Upper lobe of left lung (tissue), 6 donors: ENCODE results near the gene KCNH1. TPM values are rescaled to one million over a fixed set of nuclear protein-coding genes. Genes with fewer than 3 reads are reported as not detected.

Source experiments
- ATAC-seq, 2 donors: fragments of 200-7000 bp; cut with Tn5 transposase; one replicate each; pipeline ENCODE4 v1.9.1; 2022; ENCODE audit warnings: mild to moderate bottlenecking in 2 of 2, moderate library complexity in 2 of 2; ENCODE audit not compliant: low FRiP score in 2 of 2
- DNase-seq, 2 donors: peaks; one replicate each; pipeline ENCODE4 v3.0.0-alpha.2; 2019 to 2020
- H3K27ac ChIP-seq, 4 donors: fragments of 200-600 bp; sonication (generic); one replicate each; pipeline ENCODE4 v1.5.1; 2016 to 2019
- H3K27me3 ChIP-seq, 4 donors: fragments of 200-600 bp; sonication (generic); one replicate each; pipeline ENCODE4 v1.5.1; 2017 to 2019
- H3K36me3 ChIP-seq, 4 donors: fragments of 200-600 bp; sonication (generic); one replicate each; pipeline ENCODE4 v1.5.1; 2016 to 2019
- H3K4me1 ChIP-seq, 4 donors: fragments of 200-600 bp; sonication (generic); one replicate each; pipeline ENCODE4 v1.5.1; 2018 to 2019
- H3K4me3 ChIP-seq, 4 donors: fragments of 200-600 bp; sonication (generic); one replicate each; pipeline ENCODE4 v1.5.1; 2017 to 2019; ENCODE audit warnings: mild to moderate bottlenecking in 2 of 4, moderate library complexity in 1 of 4
- H3K9me3 ChIP-seq, 4 donors: fragments of 200-600 bp; sonication (generic); one replicate each; pipeline ENCODE4 v1.5.1; 2018 to 2019
- EP300 ChIP-seq, 4 donors: sonication (generic); formaldehyde crosslinking; IDR thresholded peaks; one replicate each; pipeline ENCODE4 v1.5.1; 2017; ENCODE audit warnings: antibody characterized with exemption in 4 of 4, control low read depth in 2 of 4
- POLR2A ChIP-seq, 4 donors: fragments of 450-650 bp; IDR thresholded peaks; one replicate each; pipeline ENCODE4 v1.5.1; 2016 to 2017; ENCODE audit warnings: antibody characterized with exemption in 4 of 4, mild to moderate bottlenecking in 2 of 4
- POLR2AphosphoS5 ChIP-seq, 2 donors: sonication (generic); formaldehyde crosslinking; IDR thresholded peaks; one replicate each; pipeline ENCODE4 v1.5.1; 2017; ENCODE audit warnings: antibody characterized with exemption in 2 of 2
- WGBS, 2 donors: methylation state at CpG; one replicate each; pipeline ENCODE4 v1.1.5; 2017 to 2018; 5-methylcytosine and 5-hydroxymethylcytosine counted together
- total RNA-seq, 6 donors: library from RNA; depleted of rRNA in 4 of 6; stranded (reverse); fragments of >200 nt in 4 of 6; gene quantifications; one replicate each; pipeline versions ENCODE4 v1.1.0 to v1.2.1, GENCODE V29; 2016 to 2021
- TF ChIP-seq, protein P1 (sequence below), 6 experiments: fragments of 450-650 bp in 4 of 6; fragments of 200-600 bp in 2 of 6; sonication (generic) in 2 of 6; IDR thresholded peaks; one replicate each; pipeline ENCODE4 v1.5.1; 2016 to 2019; ENCODE audit warnings: antibody characterized with exemption in 6 of 6
- donor health status: DM: no; HTN: no; CAD: no; lungs with moderate emphysema.
- donor health status: DM: no; HTN: yes; CAD: no; lungs with severe emphysema.

The KCNH1 gene
- total RNA-seq, 6 donors from 2014 or later, result 0.09 TPM; not detected in 5

DNA sequence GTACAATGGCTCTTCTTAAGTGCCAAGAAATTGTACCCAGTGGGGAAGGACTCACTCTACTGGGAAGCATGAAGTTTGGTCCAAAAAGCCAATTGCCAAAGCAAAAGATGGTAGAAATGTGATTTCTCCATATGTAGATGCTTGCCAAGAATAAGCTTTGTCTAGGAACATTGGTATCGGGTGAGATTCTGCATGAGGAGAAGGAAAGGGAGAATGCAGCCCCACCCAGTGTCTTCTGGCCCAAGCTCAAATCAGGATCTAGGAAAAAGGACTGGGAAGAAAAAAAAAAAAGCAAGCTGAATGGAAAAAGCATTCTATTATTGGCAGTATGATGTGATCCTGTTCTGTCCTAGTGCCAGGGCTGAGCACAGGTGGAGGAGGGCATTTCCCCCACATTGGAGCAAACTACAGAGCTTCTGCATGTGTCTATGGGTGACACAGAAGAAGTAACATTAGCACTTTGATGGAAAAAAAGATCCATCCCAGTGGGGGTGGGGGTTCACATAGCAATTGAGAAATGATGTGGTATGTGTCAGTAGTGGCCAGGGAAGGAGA is 226.6 kb downstream of the KCNH1 start:
- DNase-seq (no peak), ATAC-seq (no peak)
- Histone ChIP-seq H3K4me1 (no peaks in the 10 kb centered on the region), H3K4me3 (no peak overlapping the region), H3K36me3 (no peaks in the 10 kb centered on the region), H3K9me3 (no peaks in the 10 kb centered on the region), H3K27me3 (no peaks in the 10 kb centered on the region), H3K27ac (no peak overlapping the region)
- WGBS, 2 donors, result 46 to 78% methylated on average over 1 of the region's 1 CpG
- TF ChIP-seq POLR2AphosphoS5 (IDR thresholded peaks at IDR 0.05) (no peak), POLR2A (IDR thresholded peaks at IDR 0.05) (no peak), EP300 (IDR thresholded peaks at IDR 0.05) (no peak)
- TF ChIP-seq, protein P1, sequence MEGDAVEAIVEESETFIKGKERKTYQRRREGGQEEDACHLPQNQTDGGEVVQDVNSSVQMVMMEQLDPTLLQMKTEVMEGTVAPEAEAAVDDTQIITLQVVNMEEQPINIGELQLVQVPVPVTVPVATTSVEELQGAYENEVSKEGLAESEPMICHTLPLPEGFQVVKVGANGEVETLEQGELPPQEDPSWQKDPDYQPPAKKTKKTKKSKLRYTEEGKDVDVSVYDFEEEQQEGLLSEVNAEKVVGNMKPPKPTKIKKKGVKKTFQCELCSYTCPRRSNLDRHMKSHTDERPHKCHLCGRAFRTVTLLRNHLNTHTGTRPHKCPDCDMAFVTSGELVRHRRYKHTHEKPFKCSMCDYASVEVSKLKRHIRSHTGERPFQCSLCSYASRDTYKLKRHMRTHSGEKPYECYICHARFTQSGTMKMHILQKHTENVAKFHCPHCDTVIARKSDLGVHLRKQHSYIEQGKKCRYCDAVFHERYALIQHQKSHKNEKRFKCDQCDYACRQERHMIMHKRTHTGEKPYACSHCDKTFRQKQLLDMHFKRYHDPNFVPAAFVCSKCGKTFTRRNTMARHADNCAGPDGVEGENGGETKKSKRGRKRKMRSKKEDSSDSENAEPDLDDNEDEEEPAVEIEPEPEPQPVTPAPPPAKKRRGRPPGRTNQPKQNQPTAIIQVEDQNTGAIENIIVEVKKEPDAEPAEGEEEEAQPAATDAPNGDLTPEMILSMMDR (IDR thresholded peaks at IDR 0.05), result no peak

DNA sequence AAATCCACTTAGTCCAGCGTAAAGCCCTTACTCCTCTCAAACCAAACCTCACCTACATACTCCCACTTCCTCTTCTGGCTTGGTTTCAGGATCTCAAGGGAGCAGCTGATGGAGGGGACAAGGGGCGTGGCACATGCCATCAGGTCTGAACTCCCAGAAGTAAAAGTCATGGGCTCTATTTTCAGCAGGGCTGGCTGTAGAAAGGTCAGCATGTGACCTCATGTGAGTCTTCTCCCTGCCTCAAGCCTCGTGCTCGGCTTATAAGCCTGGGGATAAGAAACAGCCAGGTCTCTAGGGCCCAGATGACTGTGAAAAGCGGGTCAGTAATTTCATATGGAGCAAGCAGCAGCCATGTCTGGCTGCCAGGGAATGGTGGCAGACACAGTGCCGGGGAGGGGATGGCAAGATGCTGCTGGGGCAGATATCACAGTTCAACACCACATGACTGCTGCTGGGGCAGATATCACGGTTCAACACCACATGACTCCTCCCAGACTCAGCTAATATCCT is 227.9 kb downstream of the KCNH1 start:
- DNase-seq, result no peak
- no peak for ATAC-seq
- Histone ChIP-seq H3K36me3 (no peaks in the 10 kb centered on the region), H3K4me1 (no peaks in the 10 kb centered on the region), H3K27me3 (no peaks in the 10 kb centered on the region), H3K27ac (no peak overlapping the region), H3K4me3 (no peak overlapping the region), H3K9me3 (no peaks in the 10 kb centered on the region)
- TF ChIP-seq, protein P1 (IDR thresholded peaks at IDR 0.05), result no peak
- TF ChIP-seq POLR2AphosphoS5 (IDR thresholded peaks at IDR 0.05), result no peak
- no peak for TF ChIP-seq EP300 (IDR thresholded peaks at IDR 0.05)
- TF ChIP-seq POLR2A (IDR thresholded peaks at IDR 0.05), result no peak
- WGBS, 2 donors, result 62 to 63% methylated on average over 7 of the region's 7 CpGs

DNA sequence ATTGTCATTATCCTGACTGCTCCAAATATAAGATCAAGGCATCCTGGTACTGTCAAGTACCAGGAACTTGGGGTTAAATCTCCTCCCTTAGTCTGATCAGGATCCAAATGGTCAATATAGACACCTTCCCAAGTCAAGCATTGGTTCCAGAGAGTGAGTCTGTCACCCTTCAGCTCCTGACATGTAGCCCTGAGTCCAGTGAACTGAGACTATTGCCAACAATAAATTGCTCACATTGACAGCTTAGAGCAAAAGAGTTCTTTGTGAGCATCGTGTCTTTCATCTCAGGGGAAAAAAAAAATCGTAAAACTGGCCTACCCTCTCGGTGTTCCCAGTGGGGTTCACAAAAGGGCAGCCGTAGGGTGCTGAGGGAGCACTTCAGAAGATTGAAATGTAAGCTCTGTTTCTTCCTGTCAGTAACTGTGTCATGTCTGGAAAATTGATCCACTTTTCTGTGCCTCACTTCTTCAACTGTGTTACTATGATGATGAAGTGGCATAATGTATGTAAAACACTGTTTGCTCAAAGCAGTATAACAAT is 228.5 kb downstream of the KCNH1 start:
- no peak for TF ChIP-seq POLR2AphosphoS5 (IDR thresholded peaks at IDR 0.05)
- TF ChIP-seq POLR2A (IDR thresholded peaks at IDR 0.05), result no peak
- TF ChIP-seq, protein P1 (IDR thresholded peaks at IDR 0.05), result no peak
- no peak for TF ChIP-seq EP300 (IDR thresholded peaks at IDR 0.05)
- H3K9me3 ChIP-seq, result no peaks in the 10 kb centered on the region
- H3K4me1 ChIP-seq, result no peaks in the 10 kb centered on the region
- no peak for ATAC-seq
- no peaks in the 10 kb centered on the region for H3K27me3 ChIP-seq
- no peak overlapping the region for H3K4me3 ChIP-seq
- no peak overlapping the region for H3K27ac ChIP-seq
- no peak for DNase-seq
- 47 to 48% methylated on average over 4 of the region's 4 CpGs for WGBS, 2 donors
- H3K36me3 ChIP-seq, result no peaks in the 10 kb centered on the region

DNA sequence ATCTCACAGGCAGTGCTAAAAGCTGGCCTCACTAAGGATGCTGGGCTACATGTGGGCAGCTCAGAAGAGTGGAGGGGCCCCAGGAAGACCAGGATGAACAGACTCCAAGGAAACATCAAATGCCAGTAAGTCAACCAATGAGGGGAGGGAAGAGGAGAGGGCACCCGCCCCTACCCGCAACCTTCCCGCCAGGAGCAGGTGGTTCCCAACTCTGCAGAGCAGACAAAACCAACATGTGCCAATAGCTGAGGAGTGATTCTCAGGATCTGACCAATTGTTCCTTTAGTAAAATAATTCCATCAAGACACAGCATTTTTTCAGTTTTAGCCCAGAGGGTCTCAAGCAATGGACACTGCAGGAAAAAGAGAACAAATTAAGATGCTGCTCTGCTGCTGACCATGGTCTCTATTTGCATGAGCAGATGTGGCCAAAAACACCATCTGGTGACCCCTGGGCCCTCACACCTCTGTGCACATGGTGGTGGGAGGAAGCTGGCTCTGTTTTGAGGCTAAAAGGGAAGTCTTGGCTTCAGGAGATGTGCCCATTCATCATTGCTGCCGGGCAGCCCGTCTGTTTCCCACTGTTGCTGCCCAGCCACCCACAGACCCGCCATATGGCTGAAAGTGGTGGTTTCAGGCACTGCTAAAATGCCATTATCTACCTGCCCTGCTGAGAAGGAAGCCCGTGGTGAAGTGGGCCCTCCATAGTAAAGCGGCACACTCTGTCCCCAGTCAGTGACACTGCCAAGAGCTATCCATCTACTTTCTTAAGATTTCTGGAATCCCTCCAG is 231.8 kb downstream of the KCNH1 start:
- 67% methylated on average over 5 to 8 of the region's 8 CpGs for WGBS, 2 donors
- H3K4me1 ChIP-seq, result no peaks in the 10 kb centered on the region
- ATAC-seq, result no peak
- TF ChIP-seq EP300 (IDR thresholded peaks at IDR 0.05) (no peak), POLR2A (IDR thresholded peaks at IDR 0.05) (no peak)
- TF ChIP-seq, protein P1 (IDR thresholded peaks at IDR 0.05), result no peak
- H3K27ac ChIP-seq, result no peak overlapping the region
- H3K36me3 ChIP-seq, result no peaks in the 10 kb centered on the region
- DNase-seq, result no peak
- no peaks in the 10 kb centered on the region for H3K9me3 ChIP-seq
- no peak overlapping the region for H3K4me3 ChIP-seq
- H3K27me3 ChIP-seq, result no peaks in the 10 kb centered on the region
